PC-3 (cell line): ENCODE data around the gene HECW1. TPM values are rescaled to one million over a fixed set of nuclear protein-coding genes. Genes with fewer than 3 reads are reported as not detected.

ENCODE experiments used
- ATAC-seq: fragments of 200-7000 bp; cut with Tn5 transposase; 2 replicates; pipeline ENCODE4 v1.9.1; 2020; ENCODE audit warnings: mild to moderate bottlenecking, moderate library complexity
- BruUV-seq: library from RNA; stranded (reverse); fragments of 400-500 nt; replicated peaks from 2 replicates; lab custom pipeline; 2021; lab: Mats Ljungman, UMichigan
- CTCF ChIA-PET: fragments of 300-600 bp; sonication (Branson Sonifier 250); formaldehyde crosslinking; loops from one replicate; lab custom pipeline; 2022; ENCODE audit warnings: antibody characterized with exemption; lab: Charles Lee
- POLR2A ChIA-PET: fragments of 300-600 bp; sonication (Branson Sonifier 250); formaldehyde crosslinking; loops from one replicate; lab custom pipeline; 2022; ENCODE audit warnings: antibody characterized with exemption; ENCODE audit not compliant: unreplicated experiment; lab: Charles Lee
- DNase-seq: peaks from one replicate; pipeline ENCODE4 v3.0.0-alpha.2; 2015
- H2AFZ ChIP-seq: fragments of 300-600 bp; sonication (generic); 2 replicates; pipeline ENCODE4 v1.6.0; 2016; ENCODE audit warnings: antibody characterized with exemption, low read length
- H3F3A ChIP-seq: fragments of 300-600 bp; sonication (generic); one replicate; pipeline ENCODE4 v1.6.0; 2017; ENCODE audit warnings: antibody characterized with exemption, low read length, control low read depth, mild to moderate bottlenecking; ENCODE audit not compliant: unreplicated experiment
- H3K27ac ChIP-seq: fragments of 300-600 bp; sonication (generic); 2 replicates; pipeline ENCODE4 v1.5.1; 2016; ENCODE audit warnings: mild to moderate bottlenecking, low read length
- H3K27me3 ChIP-seq: fragments of 300-600 bp; sonication (generic); 2 replicates; pipeline ENCODE4 v1.6.1; 2016; ENCODE audit warnings: low read length, mixed read lengths
- H3K36me3 ChIP-seq: fragments of 300-600 bp; sonication (generic); 2 replicates; pipeline ENCODE4 v1.6.1; 2016; ENCODE audit warnings: low read depth, mixed run types, low read length, mixed read lengths
- H3K4me1 ChIP-seq: fragments of 300-600 bp; sonication (generic); 2 replicates; pipeline ENCODE4 v1.5.1; 2016; ENCODE audit warnings: low read length; ENCODE audit not compliant: insufficient read depth
- H3K4me2 ChIP-seq: fragments of 300-600 bp; sonication (generic); 2 replicates; pipeline ENCODE4 v1.6.0; 2016; ENCODE audit warnings: low read length
- H3K4me3 ChIP-seq: fragments of 300-600 bp; sonication (generic); 2 replicates; pipeline ENCODE4 v1.5.1; 2016; ENCODE audit warnings: mild to moderate bottlenecking, low read length, mixed read lengths
- H3K79me2 ChIP-seq: fragments of 300-600 bp; sonication (generic); 2 replicates; pipeline ENCODE4 v1.6.1; 2017; ENCODE audit warnings: low read length, mixed read lengths
- H3K9ac ChIP-seq: fragments of 300-600 bp; sonication (generic); 2 replicates; pipeline ENCODE4 v1.6.0; 2016; ENCODE audit warnings: mild to moderate bottlenecking, low read length
- H3K9me2 ChIP-seq: fragments of 300-600 bp; sonication (generic); replicated peaks from 2 replicates; pipeline ENCODE4 v1.6.1; 2016; ENCODE audit warnings: mixed run types, low read length, mixed read lengths
- H3K9me3 ChIP-seq: fragments of 300-600 bp; sonication (generic); 2 replicates; pipeline ENCODE4 v1.6.1; 2016; ENCODE audit warnings: low read length, mixed read lengths
- H4K20me1 ChIP-seq: fragments of 300-600 bp; sonication (generic); 2 replicates; pipeline ENCODE4 v1.6.1; 2016; ENCODE audit warnings: low read length, mixed read lengths
- CTCF ChIP-seq: fragments of 300-600 bp; sonication (generic); conservative IDR thresholded peaks from 2 replicates; pipeline ENCODE4 v1.5.1; 2017; ENCODE audit warnings: antibody characterized with exemption, low read depth, mild to moderate bottlenecking, low read length
- EZH2 ChIP-seq: fragments of 300-600 bp; sonication (generic); IDR thresholded peaks from one replicate; pipeline ENCODE4 v1.6.1; 2017; ENCODE audit warnings: antibody characterized with exemption, mild to moderate bottlenecking, low read length; ENCODE audit not compliant: unreplicated experiment
- EZH2phosphoT487 ChIP-seq: fragments of 300-600 bp; sonication (generic); IDR thresholded peaks from 2 replicates; pipeline ENCODE4 v1.6.1; 2018; ENCODE audit warnings: mild to moderate bottlenecking, antibody characterized with exemption, low read length, borderline replicate concordance
- intact Hi-C: fragments of 100-400 bp; cut with micrococcal nuclease; formaldehyde crosslinking; loops from 2 replicates; pipeline ENCODE4 v1.9.0; 2023
- total RNA-seq: library from RNA; depleted of rRNA; stranded (reverse); fragments of >200 nt; gene quantifications from 2 replicates; pipeline ENCODE4 v1.2.3, GENCODE V29; 2014

Gene HECW1
- total RNA-seq, 1 experiment from 2014 or later: 3.0 TPM

GRCh38 chr7:43201912-43202311 lies 89.5 kb downstream of the HECW1 start:
- CTCF ChIA-PET: no interaction called here

GRCh38 chr7:43204081-43204480 lies 91.6 kb downstream of the HECW1 start:
- no peaks in the 10 kb centered on the region for H3F3A ChIP-seq
- peaks cover 29% of the 10 kb centered on the region for H3K4me1 ChIP-seq
- intact Hi-C loops: loop anchor here (5.0 kb wide), 2 partner anchors 62 to 262 kb away; no protein-coding TSS in a partner anchor
- H4K20me1 ChIP-seq: no peaks in the 10 kb centered on the region
- H3K9me2 ChIP-seq: no peaks in the 10 kb centered on the region
- no TSS peak for BruUV-seq
- TF ChIP-seq CTCF: no peak
- no peak for TF ChIP-seq EZH2
- no peak for TF ChIP-seq EZH2phosphoT487
- peak; percentile 45 for ATAC-seq
- H3K36me3 ChIP-seq: no peaks in the 10 kb centered on the region
- H2AFZ ChIP-seq: no peak overlapping the region
- H3K9me3 ChIP-seq: no peaks in the 10 kb centered on the region
- H3K4me3 ChIP-seq: no peak overlapping the region
- H3K9ac ChIP-seq: no peak overlapping the region
- DNase-seq: peak; percentile 66
- 0 out of 2 replicates have a peak overlapping the region, but pooled peaks have one; percentile 14 for H3K4me2 ChIP-seq
- H3K27me3 ChIP-seq: no peaks in the 10 kb centered on the region
- POLR2A ChIA-PET: no interaction called here
- no peak overlapping the region for H3K27ac ChIP-seq
- CTCF ChIA-PET: interaction anchor here (0.6 kb wide), 1 partner anchor 516 kb away, joined by 4 read pairs; no protein-coding TSS in a partner anchor
- H3K79me2 ChIP-seq: no peaks in the 10 kb centered on the region

More at GRCh38 chr7:43201912-43202311, 89.5 kb downstream of the HECW1 start:
- H4K20me1 ChIP-seq: no peaks in the 10 kb centered on the region
- H3F3A ChIP-seq: no peaks in the 10 kb centered on the region
- ATAC-seq (peak; percentile 15; the same call in 1 of the 2 replicates), DNase-seq (peak; percentile 51)
- no peaks in the 10 kb centered on the region for H3K36me3 ChIP-seq
- H3K27me3 ChIP-seq: no peaks in the 10 kb centered on the region
- BruUV-seq: no TSS peak
- H2AFZ ChIP-seq: no peak overlapping the region
- H3K9me2 ChIP-seq: no peaks in the 10 kb centered on the region
- POLR2A ChIA-PET: no interaction called here
- TF ChIP-seq CTCF (no peak), EZH2 (no peak), EZH2phosphoT487 (no peak)
- intact Hi-C loops: loop anchor here (5.0 kb wide), 2 partner anchors 60 to 260 kb away; no protein-coding TSS in a partner anchor
- no peak overlapping the region for H3K27ac ChIP-seq
- H3K4me1 ChIP-seq: peaks cover 34% of the 10 kb centered on the region
- no peaks in the 10 kb centered on the region for H3K9me3 ChIP-seq
- H3K79me2 ChIP-seq: no peaks in the 10 kb centered on the region
- H3K9ac ChIP-seq: no peak overlapping the region
- no peak overlapping the region for H3K4me2 ChIP-seq
- H3K4me3 ChIP-seq: no peak overlapping the region

DNA sequence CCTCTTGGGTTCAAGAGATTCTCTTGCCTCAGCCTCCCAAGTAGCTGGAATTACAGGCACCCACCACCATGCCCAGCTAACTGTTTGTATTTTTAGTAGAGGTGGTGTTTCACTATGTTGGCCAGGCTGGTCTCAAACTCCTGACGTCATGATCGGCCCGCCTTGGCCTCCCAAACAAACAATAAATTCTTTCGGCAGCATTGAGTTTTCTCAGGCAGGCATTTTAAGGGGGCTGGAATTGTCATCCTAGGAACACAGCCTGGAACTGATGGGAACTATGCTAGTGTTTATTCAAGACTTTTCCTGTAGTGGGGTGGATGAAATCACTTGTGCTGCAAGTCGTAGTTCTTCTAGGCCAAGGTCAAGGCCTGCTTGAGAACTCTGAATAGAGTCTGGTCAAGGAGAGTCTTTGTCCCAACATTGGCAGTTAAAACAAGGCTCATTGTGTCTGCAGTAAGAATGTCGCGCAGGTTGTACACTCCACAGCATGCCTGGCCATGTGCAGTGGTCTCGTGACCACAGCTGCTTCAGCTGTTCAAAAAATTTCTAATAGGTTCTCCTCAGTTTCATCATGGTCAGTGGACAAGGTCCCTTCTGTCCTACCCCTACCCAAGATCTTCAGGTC lies 92.8 kb downstream of the HECW1 start:
- CTCF ChIA-PET: no interaction called here
- H3F3A ChIP-seq: no peaks in the 10 kb centered on the region
- intact Hi-C loops: no loop called here

More for the DNA sequence above, 92.8 kb downstream of the HECW1 start:
- no peak overlapping the region for H3K4me3 ChIP-seq
- no peak overlapping the region for H3K9ac ChIP-seq
- no peak for ATAC-seq
- H3K9me2 ChIP-seq: no peaks in the 10 kb centered on the region
- H4K20me1 ChIP-seq: no peaks in the 10 kb centered on the region
- no peak for TF ChIP-seq EZH2
- TF ChIP-seq CTCF: no peak
- no peak for TF ChIP-seq EZH2phosphoT487
- H3K4me2 ChIP-seq: no peak overlapping the region
- no peaks in the 10 kb centered on the region for H3K9me3 ChIP-seq
- peaks cover 19% of the 10 kb centered on the region for H3K4me1 ChIP-seq
- no peak overlapping the region for H3K27ac ChIP-seq
- no peak overlapping the region for H2AFZ ChIP-seq
- no peaks in the 10 kb centered on the region for H3K36me3 ChIP-seq
- H3K79me2 ChIP-seq: no peaks in the 10 kb centered on the region
- no peaks in the 10 kb centered on the region for H3K27me3 ChIP-seq
- POLR2A ChIA-PET: no interaction called here
- BruUV-seq: no TSS peak
- DNase-seq: no peak
